ENCODE results near the gene ART5.

ART5 gene

DNA sequence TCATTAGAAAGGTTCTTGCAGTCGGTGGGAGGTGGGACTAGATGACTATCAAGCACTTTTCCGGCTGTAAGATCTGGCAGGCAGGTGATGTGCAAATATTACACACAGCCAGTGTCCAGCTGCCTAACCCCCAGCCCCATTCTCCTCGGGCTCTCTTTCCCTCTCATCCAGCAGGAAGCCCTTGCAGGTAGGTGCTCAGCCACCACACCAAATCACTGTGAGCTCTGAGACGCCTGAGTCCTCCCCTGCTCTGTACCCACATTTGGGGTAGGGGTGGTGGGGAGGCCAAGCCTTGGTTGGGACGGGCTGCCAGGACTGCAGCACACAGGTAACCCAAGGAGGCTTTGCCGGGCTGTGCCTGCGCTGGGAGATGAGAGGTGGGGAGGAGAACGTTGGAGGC, 601 bp downstream of the ART5 start:
- TF ChIP-seq, protein P1, sequence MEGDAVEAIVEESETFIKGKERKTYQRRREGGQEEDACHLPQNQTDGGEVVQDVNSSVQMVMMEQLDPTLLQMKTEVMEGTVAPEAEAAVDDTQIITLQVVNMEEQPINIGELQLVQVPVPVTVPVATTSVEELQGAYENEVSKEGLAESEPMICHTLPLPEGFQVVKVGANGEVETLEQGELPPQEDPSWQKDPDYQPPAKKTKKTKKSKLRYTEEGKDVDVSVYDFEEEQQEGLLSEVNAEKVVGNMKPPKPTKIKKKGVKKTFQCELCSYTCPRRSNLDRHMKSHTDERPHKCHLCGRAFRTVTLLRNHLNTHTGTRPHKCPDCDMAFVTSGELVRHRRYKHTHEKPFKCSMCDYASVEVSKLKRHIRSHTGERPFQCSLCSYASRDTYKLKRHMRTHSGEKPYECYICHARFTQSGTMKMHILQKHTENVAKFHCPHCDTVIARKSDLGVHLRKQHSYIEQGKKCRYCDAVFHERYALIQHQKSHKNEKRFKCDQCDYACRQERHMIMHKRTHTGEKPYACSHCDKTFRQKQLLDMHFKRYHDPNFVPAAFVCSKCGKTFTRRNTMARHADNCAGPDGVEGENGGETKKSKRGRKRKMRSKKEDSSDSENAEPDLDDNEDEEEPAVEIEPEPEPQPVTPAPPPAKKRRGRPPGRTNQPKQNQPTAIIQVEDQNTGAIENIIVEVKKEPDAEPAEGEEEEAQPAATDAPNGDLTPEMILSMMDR (conservative IDR thresholded peaks at IDR 0.05): no peak
- no peak for TF ChIP-seq ZFX (IDR thresholded peaks at IDR 0.05)
- H3K27ac ChIP-seq: no peak overlapping the region

- TF ChIP-seq, protein P1 (conservative IDR thresholded peaks at IDR 0.05): no peak
- TF ChIP-seq ZFX (IDR thresholded peaks at IDR 0.05): no peak
- no peak overlapping the region for H3K27ac ChIP-seq
Observed at GRCh38 chr11:3639841-3640240, 2.0 kb downstream of the ART5 start.

DNA sequence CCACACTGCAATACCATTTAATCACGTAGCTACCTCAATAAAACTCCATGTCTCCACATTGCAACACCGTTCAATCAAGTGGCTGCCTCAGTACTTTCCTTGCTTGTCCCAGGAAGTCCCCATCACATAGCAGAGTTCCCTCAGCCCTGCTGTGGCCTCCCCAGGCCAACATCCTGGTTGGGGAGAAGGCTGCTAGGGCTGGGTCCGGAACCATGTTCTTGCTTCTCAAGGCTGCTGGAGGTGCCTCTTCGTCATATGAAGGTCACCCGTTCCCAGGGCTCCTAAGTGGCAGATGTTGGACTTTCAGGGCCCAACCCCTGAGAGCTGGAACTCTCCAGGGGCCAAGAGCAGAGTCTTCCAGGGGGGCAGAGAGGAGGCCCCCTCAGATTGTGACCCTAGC, 3.3 kb downstream of the ART5 start:
- H3K27ac ChIP-seq: no peak overlapping the region
- TF ChIP-seq ZFX (IDR thresholded peaks at IDR 0.05): no peak
- TF ChIP-seq, protein P1 (conservative IDR thresholded peaks at IDR 0.05): no peak

DNA sequence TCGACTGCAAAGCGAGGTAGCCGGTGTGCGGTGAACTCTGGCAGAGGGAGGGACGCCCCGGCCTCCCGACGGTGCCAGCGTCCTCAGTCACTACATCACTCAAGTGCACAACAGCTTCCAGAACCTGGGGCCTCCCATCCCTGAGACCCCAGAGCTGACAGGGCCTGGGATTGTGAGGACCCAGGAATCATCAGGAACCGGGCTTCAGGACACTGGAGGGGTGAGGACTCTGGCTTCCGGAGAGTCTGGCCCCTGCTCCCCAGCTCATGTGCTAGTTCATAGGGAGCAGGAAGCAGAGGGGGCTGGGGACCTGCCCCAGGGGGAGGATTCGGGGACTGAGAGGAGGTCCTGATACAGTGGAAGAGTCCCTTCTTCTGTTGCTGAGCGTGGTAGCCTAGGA, 4.6 kb downstream of the ART5 start:
- TF ChIP-seq, protein P1 (conservative IDR thresholded peaks at IDR 0.05): no peak
- no peak for TF ChIP-seq ZFX (IDR thresholded peaks at IDR 0.05)
- H3K27ac ChIP-seq: no peak overlapping the region

- TF ChIP-seq, protein P1 (conservative IDR thresholded peaks at IDR 0.05): no peak
- no peak for TF ChIP-seq ZFX (IDR thresholded peaks at IDR 0.05)
- H3K27ac ChIP-seq: no peak overlapping the region
Observed at GRCh38 chr11:3635641-3636375, 6.0 kb downstream of the ART5 start.

DNA sequence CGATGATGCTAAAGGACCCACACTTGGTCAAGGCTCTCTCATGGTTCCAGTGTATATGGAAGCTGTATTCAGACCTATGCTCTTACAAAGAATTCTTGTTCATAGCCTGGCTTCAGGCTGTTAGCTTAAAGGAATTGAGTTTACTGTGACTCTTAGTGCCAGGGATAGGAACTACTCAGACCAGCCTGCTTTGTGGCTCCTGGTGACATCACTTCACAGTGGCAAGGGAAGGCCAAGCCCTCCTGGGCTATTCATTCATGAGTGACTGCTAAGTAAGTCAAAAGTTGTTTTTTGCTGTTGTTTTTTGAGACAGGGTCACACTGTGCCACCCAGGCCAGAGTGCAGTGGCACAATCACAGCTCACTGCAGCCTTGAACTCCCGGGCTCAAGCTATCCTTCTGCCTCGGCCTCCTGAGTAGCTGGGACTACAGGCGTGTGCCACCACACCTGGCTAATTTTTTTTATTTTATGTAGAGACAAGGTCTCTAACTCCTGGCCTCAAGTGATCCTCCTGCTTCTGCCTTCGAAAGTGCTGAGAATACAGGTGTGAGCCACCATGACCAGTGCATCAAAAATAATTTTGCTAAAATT, 9.6 kb downstream of the ART5 start:
- no peak overlapping the region for H3K27ac ChIP-seq
- TF ChIP-seq ZFX (IDR thresholded peaks at IDR 0.05): no peak
- TF ChIP-seq, protein P1 (conservative IDR thresholded peaks at IDR 0.05): no peak

GRCh38 chr11:3631331-3631730, 10.5 kb downstream of the ART5 start:
- TF ChIP-seq, protein P1 (conservative IDR thresholded peaks at IDR 0.05): no peak
- TF ChIP-seq ZFX (IDR thresholded peaks at IDR 0.05): no peak

More at GRCh38 chr11:3631331-3631730, 10.5 kb downstream of the ART5 start:
- H3K27ac ChIP-seq: no peak overlapping the region
